CD4-positive, alpha-beta T cell (primary cell): ENCODE results near the gene KCNQ1OT1. TPM values are rescaled to one million over a fixed set of nuclear protein-coding genes. Genes with fewer than 3 reads are reported as not detected.

Source experiments
- ATAC-seq: fragments of 200-7000 bp; cut with Tn5 transposase; one replicate; pipeline ENCODE4 v1.10.0; 2022; ENCODE audit warnings: mild to moderate bottlenecking; ENCODE audit not compliant: poor library complexity
- CTCF ChIA-PET: fragments of 350-600 bp; sonication (Branson Sonifier 250); formaldehyde crosslinking; loops from one replicate; lab custom pipeline; 2021; ENCODE audit warnings: antibody characterized with exemption, inconsistent platforms; lab: Charles Lee
- POLR2A ChIA-PET: fragments of 350-600 bp; sonication (Branson Sonifier 250); formaldehyde crosslinking; loops from one replicate; lab custom pipeline; 2021; ENCODE audit warnings: antibody characterized with exemption, inconsistent platforms; lab: Charles Lee
- DNase-seq, 14 experiments: peaks; one replicate each; pipeline ENCODE4 v3.0.0-alpha.2; 2013 to 2020; ENCODE audit warnings: mixed read lengths in 2 of 14
- H3K27ac ChIP-seq, 2 donors: one replicate each; pipeline versions ENCODE4 v1.5.1 to v1.7.0; 2013; ENCODE audit warnings: low read length in 2 of 2, low read depth in 1 of 2, mild to moderate bottlenecking in 1 of 2
- H3K27me3 ChIP-seq, 2 experiments: 1 replicate in 1 of 2; 2 replicates in 1 of 2; pipeline versions ENCODE4 v1.6.1 to v1.7.0; 2013; ENCODE audit warnings: low read length in 2 of 2, control low read depth in 1 of 2, mild to moderate bottlenecking in 1 of 2, moderate library complexity in 1 of 2; ENCODE audit not compliant: insufficient read depth in 2 of 2, control insufficient read depth in 1 of 2
- H3K36me3 ChIP-seq: one replicate; pipeline ENCODE4 v1.6.1; 2013; ENCODE audit warnings: low read length, control low read depth; ENCODE audit not compliant: insufficient read depth
- H3K4me1 ChIP-seq: one replicate; pipeline ENCODE4 v1.6.1; 2013; ENCODE audit warnings: low read length, control low read depth; ENCODE audit not compliant: insufficient read depth
- H3K4me3 ChIP-seq: one replicate; pipeline ENCODE4 v1.5.1; 2013; ENCODE audit warnings: mild to moderate bottlenecking, low read length, moderate library complexity
- H3K9me3 ChIP-seq, 2 experiments: 1 replicate in 1 of 2; 2 replicates in 1 of 2; pipeline versions ENCODE4 v1.6.1 to v1.7.0; 2013; ENCODE audit warnings: low read length in 2 of 2, mild to moderate bottlenecking in 2 of 2, control low read depth in 1 of 2, moderate library complexity in 1 of 2; ENCODE audit not compliant: control insufficient read depth in 1 of 2, insufficient read depth in 1 of 2
- H3K27ac Mint-ChIP-seq: one replicate; pipeline ENCODE4 v1.8.0; 2020; ENCODE audit warnings: mixed read lengths
- H3K27me3 Mint-ChIP-seq: one replicate; pipeline ENCODE4 v1.8.0; 2021; ENCODE audit warnings: mixed read lengths
- H3K36me3 Mint-ChIP-seq: one replicate; pipeline ENCODE4 v1.8.0; 2021; ENCODE audit warnings: low read depth, mixed read lengths
- H3K4me1 Mint-ChIP-seq: one replicate; pipeline ENCODE4 v1.8.0; 2021; ENCODE audit warnings: low read depth, mixed read lengths
- H3K4me3 Mint-ChIP-seq: one replicate; pipeline ENCODE4 v1.8.0; 2020; ENCODE audit warnings: mild to moderate bottlenecking, mixed read lengths
- H3K9me3 Mint-ChIP-seq: one replicate; pipeline ENCODE4 v1.8.0; 2020; ENCODE audit warnings: mixed read lengths
- intact Hi-C, 2 experiments: fragments of 100-400 bp; cut with DNase I in 1 of 2; cut with micrococcal nuclease in 1 of 2; formaldehyde crosslinking; loops; one replicate each; pipeline versions ENCODE4 v1.15.1 to v1.9.0; 2023 to 2025; cut with DNase I, micrococcal nuclease
- total RNA-seq, 174 experiments: library from RNA in 2 of 174; stranded (reverse) in 2 of 174; gene quantifications; one replicate each; pipeline ENCODE4 v1.2.3 and lab custom pipeline; 2021 to 2026
- TF ChIP-seq, protein P1 (sequence below): fragments of 200-600 bp; IDR thresholded peaks from one replicate; pipeline ENCODE4 v1.8.0; 2022; ENCODE audit warnings: antibody characterized with exemption, mild to moderate bottlenecking

The KCNQ1OT1 gene
- total RNA-seq, 2 experiments from 2014 or later = 0.17 to 0.22 TPM

DNA sequence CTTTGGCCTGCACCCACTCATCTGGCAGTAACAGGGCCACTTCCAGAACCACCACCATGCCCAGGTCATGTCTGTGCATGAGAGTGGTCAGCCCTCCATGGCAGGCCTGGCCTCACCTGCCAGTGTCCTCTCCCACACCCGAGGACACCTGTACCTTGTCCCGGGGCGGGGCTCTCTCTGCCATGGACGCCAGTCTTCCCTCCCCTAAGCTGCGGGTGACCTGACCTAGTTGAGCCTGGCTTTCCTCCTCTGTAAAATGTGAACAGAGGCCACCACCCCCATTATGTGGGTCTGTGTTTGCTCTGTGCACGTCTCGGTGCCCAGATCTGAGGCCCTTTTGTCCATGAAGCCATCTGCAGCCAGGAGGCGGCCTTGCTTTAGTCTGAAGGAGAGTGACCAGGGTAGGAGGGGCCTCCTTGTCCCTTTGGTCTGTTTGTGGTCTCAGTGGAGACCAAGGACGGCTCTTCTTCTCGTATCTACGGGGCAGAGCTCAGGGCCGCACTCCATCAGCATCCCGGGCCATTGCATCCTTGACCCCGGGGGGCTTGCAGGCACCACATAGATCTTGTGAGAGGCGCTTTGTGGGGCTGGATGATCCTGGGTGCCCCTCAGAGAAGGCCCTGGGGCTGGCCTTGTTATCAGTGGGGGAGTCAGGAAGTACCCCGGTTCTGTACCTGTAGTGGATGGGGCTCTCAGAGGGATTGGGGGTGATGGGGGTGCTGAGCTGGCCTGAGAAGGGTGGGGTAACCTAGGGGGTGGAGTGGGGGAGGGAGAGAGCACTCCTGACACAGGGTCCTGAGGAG, 133.4 kb downstream of the KCNQ1OT1 start:
- ChIA-PET CTCF (no interaction called here), POLR2A (no interaction called here)
- no peaks in the 10 kb centered on the region for H3K9me3 Mint-ChIP-seq
- Histone ChIP-seq H3K27ac (no peak overlapping the region), H3K36me3 (peaks cover 4% of the 10 kb centered on the region), H3K4me1 (no peaks in the 10 kb centered on the region), H3K27me3 (no peaks in the 10 kb centered on the region), H3K4me3 (no peak overlapping the region), H3K9me3 (no peaks in the 10 kb centered on the region)
- no peak for DNase-seq
- peaks cover 4% of the 10 kb centered on the region for H3K4me1 Mint-ChIP-seq
- no peak overlapping the region for H3K27ac Mint-ChIP-seq
- no peak overlapping the region for H3K4me3 Mint-ChIP-seq
- no peaks in the 10 kb centered on the region for H3K27me3 Mint-ChIP-seq
- intact Hi-C loops = no loop called here
- no peak for ATAC-seq
- TF ChIP-seq, protein P1, sequence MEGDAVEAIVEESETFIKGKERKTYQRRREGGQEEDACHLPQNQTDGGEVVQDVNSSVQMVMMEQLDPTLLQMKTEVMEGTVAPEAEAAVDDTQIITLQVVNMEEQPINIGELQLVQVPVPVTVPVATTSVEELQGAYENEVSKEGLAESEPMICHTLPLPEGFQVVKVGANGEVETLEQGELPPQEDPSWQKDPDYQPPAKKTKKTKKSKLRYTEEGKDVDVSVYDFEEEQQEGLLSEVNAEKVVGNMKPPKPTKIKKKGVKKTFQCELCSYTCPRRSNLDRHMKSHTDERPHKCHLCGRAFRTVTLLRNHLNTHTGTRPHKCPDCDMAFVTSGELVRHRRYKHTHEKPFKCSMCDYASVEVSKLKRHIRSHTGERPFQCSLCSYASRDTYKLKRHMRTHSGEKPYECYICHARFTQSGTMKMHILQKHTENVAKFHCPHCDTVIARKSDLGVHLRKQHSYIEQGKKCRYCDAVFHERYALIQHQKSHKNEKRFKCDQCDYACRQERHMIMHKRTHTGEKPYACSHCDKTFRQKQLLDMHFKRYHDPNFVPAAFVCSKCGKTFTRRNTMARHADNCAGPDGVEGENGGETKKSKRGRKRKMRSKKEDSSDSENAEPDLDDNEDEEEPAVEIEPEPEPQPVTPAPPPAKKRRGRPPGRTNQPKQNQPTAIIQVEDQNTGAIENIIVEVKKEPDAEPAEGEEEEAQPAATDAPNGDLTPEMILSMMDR = no peak
- no peaks in the 10 kb centered on the region for H3K36me3 Mint-ChIP-seq

DNA sequence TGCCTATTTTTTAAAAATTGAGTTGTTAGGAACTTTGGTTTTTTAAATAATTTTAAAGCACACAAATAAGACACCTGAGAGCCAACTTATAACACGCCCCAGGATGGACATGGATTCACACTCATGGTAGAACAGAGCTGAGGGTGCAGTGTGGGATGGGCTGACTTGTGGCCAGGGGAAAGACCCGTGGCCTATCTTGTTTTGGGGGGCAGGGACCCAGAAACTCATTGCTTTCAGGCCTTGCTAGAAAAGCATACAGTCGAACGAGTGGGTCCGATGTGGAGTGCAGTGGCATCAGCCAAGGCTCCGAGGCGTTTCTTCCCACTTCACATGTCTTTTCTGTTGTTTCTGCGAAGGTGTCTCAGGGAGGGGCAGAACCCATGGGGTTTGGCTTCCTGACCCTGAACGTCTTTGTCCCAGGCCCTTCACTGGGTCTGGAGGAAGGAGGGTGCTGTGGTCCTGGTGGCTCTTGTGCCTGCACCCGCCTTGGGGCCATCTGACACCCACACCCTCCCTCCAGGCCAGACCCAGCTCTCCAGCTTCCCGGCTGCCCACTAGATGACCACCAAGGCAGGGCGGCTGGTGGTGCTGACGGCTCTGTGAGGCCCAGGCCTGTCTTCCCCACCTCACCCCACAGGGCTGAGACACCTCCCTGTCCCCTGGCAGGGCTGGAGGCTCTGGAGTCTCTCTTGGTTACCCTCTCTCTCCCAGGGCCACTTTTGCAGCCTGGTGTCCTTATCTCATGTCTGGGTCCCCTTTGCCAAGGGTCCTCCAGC, 134.2 kb downstream of the KCNQ1OT1 start:
- intact Hi-C loops = no loop called here
- H3K4me3 ChIP-seq = no peak overlapping the region
- ChIA-PET CTCF (no interaction called here), POLR2A (interaction anchor here (0.6 kb wide), 1 partner anchor 9 kb away, joined by 3 read pairs; no protein-coding TSS in a partner anchor)
- H3K27ac ChIP-seq = no peak overlapping the region
- ATAC-seq (no peak), DNase-seq (no peak)
- no peaks in the 10 kb centered on the region for H3K27me3 ChIP-seq
- no peaks in the 10 kb centered on the region for H3K9me3 ChIP-seq
- Mint-ChIP-seq H3K4me3 (no peak overlapping the region), H3K9me3 (no peaks in the 10 kb centered on the region), H3K36me3 (no peaks in the 10 kb centered on the region), H3K27ac (no peak overlapping the region), H3K4me1 (peaks cover 4% of the 10 kb centered on the region), H3K27me3 (no peaks in the 10 kb centered on the region)
- TF ChIP-seq, protein P1 = no peak
- H3K4me1 ChIP-seq = no peaks in the 10 kb centered on the region
- peaks cover 4% of the 10 kb centered on the region for H3K36me3 ChIP-seq

DNA sequence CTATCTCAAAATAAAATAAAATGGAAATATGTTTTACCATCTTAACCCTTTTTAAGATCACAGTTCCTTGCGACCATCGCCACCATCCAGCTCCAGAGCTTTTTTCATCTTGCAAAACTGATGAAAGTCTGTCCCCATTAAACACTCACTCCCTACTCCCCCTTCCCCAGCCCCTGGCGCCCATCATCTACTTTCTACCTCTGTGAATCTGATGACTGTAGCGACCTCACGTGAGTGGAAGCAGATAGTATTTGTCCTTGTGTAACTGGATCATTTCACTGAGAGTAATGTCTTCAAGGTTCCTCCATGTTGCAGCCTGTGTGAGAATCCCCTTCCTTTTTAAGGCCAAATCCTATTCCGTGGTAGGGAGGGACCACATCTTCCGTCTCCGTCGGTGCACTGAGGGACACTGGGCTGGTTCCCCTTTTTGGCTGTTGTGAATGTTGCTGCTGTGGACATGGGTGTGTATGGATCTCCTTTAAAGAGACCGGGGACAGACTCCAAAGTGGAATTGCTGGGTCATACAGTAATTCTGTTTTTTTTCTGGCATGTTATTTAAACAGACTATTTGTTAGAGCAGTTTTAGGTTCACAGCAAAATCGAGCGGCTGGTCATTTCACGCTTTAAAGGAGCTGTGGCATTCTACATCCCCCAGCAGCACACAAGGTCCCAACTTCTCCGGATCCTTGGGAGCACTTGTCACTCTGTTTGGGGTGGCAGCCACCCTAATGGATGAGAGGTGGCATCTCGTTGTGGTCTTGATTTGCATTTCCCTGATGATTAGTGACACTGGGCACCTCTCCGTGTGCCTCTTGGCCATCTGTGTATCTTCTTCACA, 135.0 kb downstream of the KCNQ1OT1 start:
- H3K27me3 ChIP-seq = no peaks in the 10 kb centered on the region
- Mint-ChIP-seq H3K9me3 (no peaks in the 10 kb centered on the region), H3K4me3 (no peak overlapping the region), H3K27me3 (no peaks in the 10 kb centered on the region), H3K36me3 (no peaks in the 10 kb centered on the region), H3K4me1 (peaks cover 4% of the 10 kb centered on the region), H3K27ac (no peak overlapping the region)
- TF ChIP-seq, protein P1 = no peak
- ChIA-PET CTCF (no interaction called here), POLR2A (interaction anchor here (0.6 kb wide), 1 partner anchor 8 kb away, joined by 3 read pairs; no protein-coding TSS in a partner anchor)
- no peaks in the 10 kb centered on the region for H3K9me3 ChIP-seq
- H3K27ac ChIP-seq = no peak overlapping the region
- intact Hi-C loops = no loop called here
- H3K4me1 ChIP-seq = peaks cover under 1% of the 10 kb centered on the region
- DNase-seq (peak in 1 of 14 experiments; percentile 9), ATAC-seq (no peak)
- peaks cover 4% of the 10 kb centered on the region for H3K36me3 ChIP-seq
- no peak overlapping the region for H3K4me3 ChIP-seq
